Measurements from ENCODE around the gene GCDH.

Gene GCDH

GRCh38 chr19:12932392-12933286 lies 41.7 kb downstream of the GCDH start:
- Histone ChIP-seq H3K9me3 (ENCODE audit: control insufficient read depth, insufficient read depth, low read length) (no peaks in the 10 kb centered on the region), H3K36me3 (ENCODE audit: control insufficient read depth, insufficient read depth, low read length) (peaks cover 22% of the 10 kb centered on the region), H3K27me3 (ENCODE audit: control insufficient read depth, insufficient read depth, low read length) (no peaks in the 10 kb centered on the region), H3K4me3 (ENCODE audit: low read length) (peak overlapping the region; percentile 68), H3K4me1 (ENCODE audit: control insufficient read depth, insufficient read depth, low read length) (peaks cover 4% of the 10 kb centered on the region), H3K27ac (ENCODE audit: low read length) (no peak overlapping the region)
- no CpG with 5 or more reads among the region's 16 CpGs for WGBS (ENCODE audit: insufficient coverage, insufficient read length)
- DNase-seq (ENCODE audit: low read depth, low spot score) = no peak

GRCh38 chr19:12933287-12934072 lies 42.5 kb downstream of the GCDH start, which contains the start of gene FARSA:
Gene FARSA (minus strand): TSS chr19:12933711. CDS start chr19:12933696, 15 bp downstream.
- DNase-seq (ENCODE audit: low read depth, low spot score) = peak; percentile 92
- WGBS (ENCODE audit: insufficient coverage, insufficient read length) = no CpG with 5 or more reads among the region's 51 CpGs
- peak within 1 kb of the TSS; percentile 68 for H3K4me3 ChIP-seq (ENCODE audit: low read length)
- no peaks in the 10 kb centered on the region for H3K27me3 ChIP-seq (ENCODE audit: control insufficient read depth, insufficient read depth, low read length)
- peaks cover 4% of the 10 kb centered on the region for H3K4me1 ChIP-seq (ENCODE audit: control insufficient read depth, insufficient read depth, low read length)
- no peaks in the 10 kb centered on the region for H3K9me3 ChIP-seq (ENCODE audit: control insufficient read depth, insufficient read depth, low read length)
- no peak within 1 kb of the TSS for H3K27ac ChIP-seq (ENCODE audit: low read length)
- peaks cover 17% of the 10 kb centered on the region for H3K36me3 ChIP-seq (ENCODE audit: control insufficient read depth, insufficient read depth, low read length)

GRCh38 chr19:12935071-12935470 lies 44.1 kb downstream of the GCDH start:
- Histone ChIP-seq H3K27ac (ENCODE audit: low read length) (no peak overlapping the region), H3K9me3 (ENCODE audit: control insufficient read depth, insufficient read depth, low read length) (no peaks in the 10 kb centered on the region), H3K4me1 (ENCODE audit: control insufficient read depth, insufficient read depth, low read length) (peaks cover 7% of the 10 kb centered on the region), H3K4me3 (ENCODE audit: low read length) (no peak overlapping the region), H3K36me3 (ENCODE audit: control insufficient read depth, insufficient read depth, low read length) (peaks cover 10% of the 10 kb centered on the region), H3K27me3 (ENCODE audit: control insufficient read depth, insufficient read depth, low read length) (no peaks in the 10 kb centered on the region)
- WGBS (ENCODE audit: insufficient coverage, insufficient read length) = no CpG with 5 or more reads among the region's 10 CpGs
- no peak for DNase-seq (ENCODE audit: low read depth, low spot score)

GRCh38 chr19:12936582-12936981 lies 45.6 kb downstream of the GCDH start:
- DNase-seq (ENCODE audit: low read depth, low spot score) = no peak
- Histone ChIP-seq H3K4me1 (ENCODE audit: control insufficient read depth, insufficient read depth, low read length) (peaks cover 8% of the 10 kb centered on the region), H3K9me3 (ENCODE audit: control insufficient read depth, insufficient read depth, low read length) (no peaks in the 10 kb centered on the region), H3K27ac (ENCODE audit: low read length) (no peak overlapping the region), H3K4me3 (ENCODE audit: low read length) (no peak overlapping the region), H3K36me3 (ENCODE audit: control insufficient read depth, insufficient read depth, low read length) (peaks cover 14% of the 10 kb centered on the region), H3K27me3 (ENCODE audit: control insufficient read depth, insufficient read depth, low read length) (no peaks in the 10 kb centered on the region)
- WGBS (ENCODE audit: insufficient coverage, insufficient read length) = no CpG with 5 or more reads among the region's 7 CpGs

GRCh38 chr19:12937093-12937926 lies 46.4 kb downstream of the GCDH start:
- Histone ChIP-seq H3K27ac (ENCODE audit: low read length) (no peak overlapping the region), H3K4me3 (ENCODE audit: low read length) (no peak overlapping the region; the same call in 1 of the 2 replicates), H3K4me1 (ENCODE audit: control insufficient read depth, insufficient read depth, low read length) (peaks cover 7% of the 10 kb centered on the region), H3K9me3 (ENCODE audit: control insufficient read depth, insufficient read depth, low read length) (no peaks in the 10 kb centered on the region), H3K27me3 (ENCODE audit: control insufficient read depth, insufficient read depth, low read length) (no peaks in the 10 kb centered on the region), H3K36me3 (ENCODE audit: control insufficient read depth, insufficient read depth, low read length) (peaks cover 18% of the 10 kb centered on the region)
- DNase-seq (ENCODE audit: low read depth, low spot score) = no peak
- WGBS (ENCODE audit: insufficient coverage, insufficient read length) = no CpG with 5 or more reads among the region's 23 CpGs

- DNase-seq (ENCODE audit: low read depth, low spot score) = peak; percentile 98
- H3K27ac ChIP-seq (ENCODE audit: low read length) = no peak within 1 kb of the TSS
- no peaks in the 10 kb centered on the region for H3K9me3 ChIP-seq (ENCODE audit: control insufficient read depth, insufficient read depth, low read length)
- peaks cover 19% of the 10 kb centered on the region for H3K36me3 ChIP-seq (ENCODE audit: control insufficient read depth, insufficient read depth, low read length)
- H3K27me3 ChIP-seq (ENCODE audit: control insufficient read depth, insufficient read depth, low read length) = no peaks in the 10 kb centered on the region
- WGBS (ENCODE audit: insufficient coverage, insufficient read length) = no CpG with 5 or more reads among the region's 63 CpGs
- peaks cover 3% of the 10 kb centered on the region; the same call in 1 of the 2 replicates for H3K4me1 ChIP-seq (ENCODE audit: control insufficient read depth, insufficient read depth, low read length)
- peak within 1 kb of the TSS; percentile 69 for H3K4me3 ChIP-seq (ENCODE audit: low read length)
Observed at GRCh38 chr19:12937927-12938778, 47.2 kb downstream of the GCDH start, which contains the start of gene CALR. Gene CALR (plus strand): TSS chr19:12938609. CDS start chr19:12938680, 71 bp downstream.

- Histone ChIP-seq H3K9me3 (ENCODE audit: control insufficient read depth, insufficient read depth, low read length) (no peaks in the 10 kb centered on the region), H3K4me3 (ENCODE audit: low read length) (peak overlapping the region; percentile 69), H3K36me3 (ENCODE audit: control insufficient read depth, insufficient read depth, low read length) (peaks cover 25% of the 10 kb centered on the region), H3K4me1 (ENCODE audit: control insufficient read depth, insufficient read depth, low read length) (peaks cover 3% of the 10 kb centered on the region; the same call in 1 of the 2 replicates), H3K27ac (ENCODE audit: low read length) (no peak overlapping the region), H3K27me3 (ENCODE audit: control insufficient read depth, insufficient read depth, low read length) (no peaks in the 10 kb centered on the region)
- no peak for DNase-seq (ENCODE audit: low read depth, low spot score)
- no CpG with 5 or more reads among the region's 54 CpGs for WGBS (ENCODE audit: insufficient coverage, insufficient read length)
Observed at GRCh38 chr19:12938779-12939601, 48.0 kb downstream of the GCDH start.

- no peaks in the 10 kb centered on the region for H3K9me3 ChIP-seq (ENCODE audit: control insufficient read depth, insufficient read depth, low read length)
- H3K27ac ChIP-seq (ENCODE audit: low read length) = no peak overlapping the region
- WGBS (ENCODE audit: insufficient coverage, insufficient read length) = no CpG with 5 or more reads among the region's 10 CpGs
- peaks cover 3% of the 10 kb centered on the region; the same call in 1 of the 2 replicates for H3K4me1 ChIP-seq (ENCODE audit: control insufficient read depth, insufficient read depth, low read length)
- no peak overlapping the region for H3K4me3 ChIP-seq (ENCODE audit: low read length)
- no peaks in the 10 kb centered on the region for H3K27me3 ChIP-seq (ENCODE audit: control insufficient read depth, insufficient read depth, low read length)
- no peak for DNase-seq (ENCODE audit: low read depth, low spot score)
- H3K36me3 ChIP-seq (ENCODE audit: control insufficient read depth, insufficient read depth, low read length) = peaks cover 28% of the 10 kb centered on the region
Observed at GRCh38 chr19:12939975-12940423, 49.0 kb downstream of the GCDH start.

- peaks cover 28% of the 10 kb centered on the region for H3K36me3 ChIP-seq (ENCODE audit: control insufficient read depth, insufficient read depth, low read length)
- H3K4me1 ChIP-seq (ENCODE audit: control insufficient read depth, insufficient read depth, low read length) = peaks cover 3% of the 10 kb centered on the region; the same call in 1 of the 2 replicates
- H3K27ac ChIP-seq (ENCODE audit: low read length) = no peak overlapping the region
- no CpG with 5 or more reads among the region's 2 CpGs for WGBS (ENCODE audit: insufficient coverage, insufficient read length)
- DNase-seq (ENCODE audit: low read depth, low spot score) = no peak
- H3K9me3 ChIP-seq (ENCODE audit: control insufficient read depth, insufficient read depth, low read length) = no peaks in the 10 kb centered on the region
- H3K4me3 ChIP-seq (ENCODE audit: low read length) = no peak overlapping the region
- no peaks in the 10 kb centered on the region for H3K27me3 ChIP-seq (ENCODE audit: control insufficient read depth, insufficient read depth, low read length)
Observed at GRCh38 chr19:12940897-12941296, 49.9 kb downstream of the GCDH start.
